Astrocyte (in vitro differentiated cells and primary cell): ENCODE measurements around the gene MAP7D3. TPM values are rescaled to one million over a fixed set of nuclear protein-coding genes. Genes with fewer than 3 reads are reported as not detected.

Source experiments
- DNase-seq: peaks from one replicate; pipeline ENCODE4 v3.0.0-alpha.2; 2010; ENCODE audit warnings: low read depth
- FAIRE-seq: peaks from 2 replicates; lab custom pipeline; 2011; peaks lifted over from hg19 to GRCh38; lab: Jason Lieb, UNC
- H2AFZ ChIP-seq: 2 replicates; pipeline ENCODE4 v1.6.0; 2012; ENCODE audit warnings: low read depth, low read length, inconsistent platforms
- H3K27ac ChIP-seq: 2 replicates; pipeline ENCODE4 v1.5.1; 2011; ENCODE audit warnings: low read depth, low read length, inconsistent platforms
- H3K27me3 ChIP-seq: 2 replicates; pipeline ENCODE4 v1.6.0; 2011; ENCODE audit warnings: low read length, inconsistent platforms; ENCODE audit not compliant: insufficient read depth
- H3K36me3 ChIP-seq: 2 replicates; pipeline ENCODE4 v1.5.1; 2011; ENCODE audit warnings: low read length, inconsistent platforms; ENCODE audit not compliant: insufficient read depth
- H3K4me1 ChIP-seq: 2 replicates; pipeline ENCODE4 v1.5.1; 2011; ENCODE audit warnings: low read length, inconsistent platforms; ENCODE audit not compliant: insufficient read depth
- H3K4me2 ChIP-seq: 2 replicates; pipeline ENCODE4 v1.6.0; 2012; ENCODE audit warnings: low read length, inconsistent platforms
- H3K4me3 ChIP-seq: 2 replicates; pipeline ENCODE4 v1.5.1; 2011; ENCODE audit warnings: low read depth, mild to moderate bottlenecking, low read length, inconsistent platforms; ENCODE audit not compliant: insufficient read depth
- H3K79me2 ChIP-seq: 2 replicates; pipeline ENCODE4 v1.6.0; 2012; ENCODE audit warnings: mild to moderate bottlenecking, low read length, inconsistent platforms; ENCODE audit not compliant: insufficient read depth
- H3K9ac ChIP-seq: 2 replicates; pipeline ENCODE4 v1.6.0; 2012; ENCODE audit warnings: mild to moderate bottlenecking, low read length, inconsistent platforms
- H3K9me3 ChIP-seq: 2 replicates; pipeline ENCODE4 v1.5.1; 2012; ENCODE audit warnings: low read depth, mild to moderate bottlenecking, low read length, inconsistent platforms; ENCODE audit not compliant: insufficient read depth
- H4K20me1 ChIP-seq: 2 replicates; pipeline ENCODE4 v1.6.0; 2012; ENCODE audit warnings: low read length, inconsistent platforms; ENCODE audit not compliant: insufficient read depth
- H3K27ac Mint-ChIP-seq: one replicate; pipeline ENCODE4 v1.8.0; 2021; ENCODE audit warnings: mild to moderate bottlenecking, mixed read lengths; ENCODE audit not compliant: unreplicated experiment
- H3K27me3 Mint-ChIP-seq: one replicate; pipeline ENCODE4 v1.8.0; 2021; ENCODE audit warnings: low read depth, mixed read lengths; ENCODE audit not compliant: unreplicated experiment
- H3K36me3 Mint-ChIP-seq: one replicate; pipeline ENCODE4 v1.8.0; 2021; ENCODE audit warnings: low read depth, mixed read lengths; ENCODE audit not compliant: unreplicated experiment
- H3K4me1 Mint-ChIP-seq: one replicate; pipeline ENCODE4 v1.8.0; 2021; ENCODE audit warnings: low read depth, mixed read lengths; ENCODE audit not compliant: unreplicated experiment
- H3K4me3 Mint-ChIP-seq: one replicate; pipeline ENCODE4 v1.8.0; 2021; ENCODE audit warnings: mild to moderate bottlenecking, moderate library complexity, mixed read lengths; ENCODE audit not compliant: unreplicated experiment
- H3K9me3 Mint-ChIP-seq: one replicate; pipeline ENCODE4 v1.8.0; 2021; ENCODE audit warnings: mild to moderate bottlenecking, mixed read lengths; ENCODE audit not compliant: unreplicated experiment
- EZH2 ChIP-seq: IDR thresholded peaks from 2 replicates; pipeline ENCODE4 v1.6.1; 2012; ENCODE audit warnings: mild to moderate bottlenecking, low read length, inconsistent platforms; ENCODE audit not compliant: insufficient read depth
- total RNA-seq: library from RNA; stranded (reverse); gene quantifications from 2 replicates; pipeline ENCODE4 v1.2.1, GENCODE V29; 2021
- TF ChIP-seq, protein P1 (sequence below): IDR thresholded peaks from 2 replicates; pipeline ENCODE4 v1.5.1; 2011; ENCODE audit warnings: low read depth, mild to moderate bottlenecking, inconsistent platforms, low read length, moderate library complexity; ENCODE audit not compliant: insufficient read depth

The MAP7D3 gene
- total RNA-seq, 1 donor from 2014 or later = 19.4 TPM

DNA sequence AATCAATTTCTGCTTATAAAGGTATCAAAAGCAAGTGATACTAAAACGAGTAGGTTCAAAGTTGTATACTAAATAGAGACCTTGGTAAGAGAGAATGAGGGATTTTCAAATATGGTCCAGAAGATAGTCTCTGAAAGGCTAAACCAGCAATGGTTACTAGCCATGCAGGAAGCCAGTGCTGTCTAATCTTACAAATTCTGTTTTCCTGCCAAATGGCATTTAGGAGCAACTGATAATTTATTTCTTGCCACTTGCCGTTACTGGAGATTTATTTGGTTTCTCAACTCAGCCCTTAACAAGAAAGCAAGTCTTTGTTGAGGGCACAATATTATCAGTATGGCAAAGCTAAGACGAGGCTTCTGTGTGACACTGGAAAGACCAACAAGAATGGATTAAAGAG lies 47.2 kb downstream of the MAP7D3 start:
- Mint-ChIP-seq H3K9me3 (no peaks in the 10 kb centered on the region), H3K36me3 (no peaks in the 10 kb centered on the region), H3K27ac (no peak overlapping the region), H3K4me3 (no peak overlapping the region), H3K27me3 (no peaks in the 10 kb centered on the region), H3K4me1 (peaks cover 9% of the 10 kb centered on the region)
- peak; percentile 29 for FAIRE-seq
- Histone ChIP-seq H3K4me3 (no peak overlapping the region), H3K36me3 (no peaks in the 10 kb centered on the region), H3K27ac (peak overlapping the region; percentile 5), H3K9ac (peak overlapping the region; percentile 44), H4K20me1 (no peaks in the 10 kb centered on the region), H3K9me3 (no peaks in the 10 kb centered on the region), H3K4me2 (no peak overlapping the region), H3K79me2 (peaks cover 6% of the 10 kb centered on the region), H2AFZ (no peak overlapping the region), H3K27me3 (no peaks in the 10 kb centered on the region), H3K4me1 (peaks cover 15% of the 10 kb centered on the region)
- TF ChIP-seq, protein P1, sequence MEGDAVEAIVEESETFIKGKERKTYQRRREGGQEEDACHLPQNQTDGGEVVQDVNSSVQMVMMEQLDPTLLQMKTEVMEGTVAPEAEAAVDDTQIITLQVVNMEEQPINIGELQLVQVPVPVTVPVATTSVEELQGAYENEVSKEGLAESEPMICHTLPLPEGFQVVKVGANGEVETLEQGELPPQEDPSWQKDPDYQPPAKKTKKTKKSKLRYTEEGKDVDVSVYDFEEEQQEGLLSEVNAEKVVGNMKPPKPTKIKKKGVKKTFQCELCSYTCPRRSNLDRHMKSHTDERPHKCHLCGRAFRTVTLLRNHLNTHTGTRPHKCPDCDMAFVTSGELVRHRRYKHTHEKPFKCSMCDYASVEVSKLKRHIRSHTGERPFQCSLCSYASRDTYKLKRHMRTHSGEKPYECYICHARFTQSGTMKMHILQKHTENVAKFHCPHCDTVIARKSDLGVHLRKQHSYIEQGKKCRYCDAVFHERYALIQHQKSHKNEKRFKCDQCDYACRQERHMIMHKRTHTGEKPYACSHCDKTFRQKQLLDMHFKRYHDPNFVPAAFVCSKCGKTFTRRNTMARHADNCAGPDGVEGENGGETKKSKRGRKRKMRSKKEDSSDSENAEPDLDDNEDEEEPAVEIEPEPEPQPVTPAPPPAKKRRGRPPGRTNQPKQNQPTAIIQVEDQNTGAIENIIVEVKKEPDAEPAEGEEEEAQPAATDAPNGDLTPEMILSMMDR = no peak
- TF ChIP-seq EZH2 = no peak
- DNase-seq = no peak

DNA sequence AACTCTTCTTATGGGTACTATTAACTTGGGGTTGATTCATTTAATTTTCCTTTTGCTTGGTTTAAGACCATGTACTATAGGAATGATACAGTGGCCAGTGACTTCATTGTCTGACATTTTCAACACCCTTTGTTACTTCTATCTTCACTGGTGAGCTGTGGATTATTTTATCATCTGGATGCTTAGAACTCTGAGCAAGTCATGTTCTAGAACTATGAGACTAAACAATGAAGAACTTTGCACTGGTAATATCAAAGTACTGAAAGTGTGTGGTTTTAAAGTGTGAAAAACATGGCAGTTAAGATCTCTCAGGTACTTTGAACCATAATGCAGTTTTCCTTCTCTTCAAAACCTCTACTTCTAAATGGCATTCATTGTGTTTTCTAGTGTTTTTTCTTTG lies 47.8 kb downstream of the MAP7D3 start:
- H3K36me3 Mint-ChIP-seq = no peaks in the 10 kb centered on the region

DNA sequence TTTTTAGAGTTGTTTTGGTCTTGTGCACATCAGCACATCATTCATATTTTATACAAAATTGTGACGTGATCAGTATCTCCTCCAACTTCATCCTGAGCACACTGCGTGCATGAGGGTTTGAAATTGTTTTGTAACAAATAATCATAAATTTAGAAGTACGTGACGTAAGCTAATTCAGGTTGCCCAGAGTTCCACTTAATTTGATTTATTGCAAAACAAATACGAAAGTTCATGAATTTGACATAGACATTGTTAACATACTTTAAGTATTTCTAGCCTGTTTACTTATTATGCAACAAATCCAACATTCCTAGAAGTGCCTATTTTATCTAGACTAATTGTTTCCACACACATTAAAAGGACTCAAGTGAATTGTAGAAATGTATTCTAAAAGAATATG lies 48.3 kb downstream of the MAP7D3 start:
- Histone ChIP-seq H3K4me3 (no peak overlapping the region), H3K27me3 (no peaks in the 10 kb centered on the region), H3K4me2 (no peak overlapping the region), H4K20me1 (no peaks in the 10 kb centered on the region), H3K79me2 (peaks cover 6% of the 10 kb centered on the region), H3K36me3 (no peaks in the 10 kb centered on the region), H3K4me1 (peaks cover 15% of the 10 kb centered on the region), H2AFZ (no peak overlapping the region), H3K9me3 (no peaks in the 10 kb centered on the region), H3K27ac (no peak overlapping the region), H3K9ac (no peak overlapping the region)
- FAIRE-seq = peak; percentile 100
- peaks cover 13% of the 10 kb centered on the region for H3K4me1 Mint-ChIP-seq
- H3K4me3 Mint-ChIP-seq = no peak overlapping the region
- no peak for TF ChIP-seq EZH2
- TF ChIP-seq, protein P1 = no peak
- no peaks in the 10 kb centered on the region for H3K27me3 Mint-ChIP-seq
- H3K36me3 Mint-ChIP-seq = no peaks in the 10 kb centered on the region
- no peak overlapping the region for H3K27ac Mint-ChIP-seq
- peak; percentile 70 for DNase-seq
- no peaks in the 10 kb centered on the region for H3K9me3 Mint-ChIP-seq

More for the DNA sequence above, 47.8 kb downstream of the MAP7D3 start:
- FAIRE-seq = peak; percentile 98
- Histone ChIP-seq H3K27ac (peak overlapping the region; percentile 1), H3K36me3 (no peaks in the 10 kb centered on the region), H3K4me3 (no peak overlapping the region), H3K27me3 (no peaks in the 10 kb centered on the region), H3K9ac (no peak overlapping the region), H2AFZ (no peak overlapping the region), H3K79me2 (peaks cover 6% of the 10 kb centered on the region), H3K9me3 (no peaks in the 10 kb centered on the region), H4K20me1 (no peaks in the 10 kb centered on the region), H3K4me1 (peaks cover 15% of the 10 kb centered on the region), H3K4me2 (no peak overlapping the region)
- peaks cover 13% of the 10 kb centered on the region for H3K4me1 Mint-ChIP-seq
- no peak overlapping the region for H3K27ac Mint-ChIP-seq
- no peak for DNase-seq
- no peaks in the 10 kb centered on the region for H3K27me3 Mint-ChIP-seq
- no peaks in the 10 kb centered on the region for H3K9me3 Mint-ChIP-seq
- no peak for TF ChIP-seq EZH2
- TF ChIP-seq, protein P1 = no peak
- no peak overlapping the region for H3K4me3 Mint-ChIP-seq
